GM21515 (cell line): Measurements from ENCODE around the gene FUOM.

Source experiments
- ATAC-seq: cut with Tn5 transposase; IDR thresholded peaks from one replicate; pipeline ENCODE4 v1.9.1; 2021; ENCODE audit not compliant: unreplicated experiment

The FUOM gene

DNA sequence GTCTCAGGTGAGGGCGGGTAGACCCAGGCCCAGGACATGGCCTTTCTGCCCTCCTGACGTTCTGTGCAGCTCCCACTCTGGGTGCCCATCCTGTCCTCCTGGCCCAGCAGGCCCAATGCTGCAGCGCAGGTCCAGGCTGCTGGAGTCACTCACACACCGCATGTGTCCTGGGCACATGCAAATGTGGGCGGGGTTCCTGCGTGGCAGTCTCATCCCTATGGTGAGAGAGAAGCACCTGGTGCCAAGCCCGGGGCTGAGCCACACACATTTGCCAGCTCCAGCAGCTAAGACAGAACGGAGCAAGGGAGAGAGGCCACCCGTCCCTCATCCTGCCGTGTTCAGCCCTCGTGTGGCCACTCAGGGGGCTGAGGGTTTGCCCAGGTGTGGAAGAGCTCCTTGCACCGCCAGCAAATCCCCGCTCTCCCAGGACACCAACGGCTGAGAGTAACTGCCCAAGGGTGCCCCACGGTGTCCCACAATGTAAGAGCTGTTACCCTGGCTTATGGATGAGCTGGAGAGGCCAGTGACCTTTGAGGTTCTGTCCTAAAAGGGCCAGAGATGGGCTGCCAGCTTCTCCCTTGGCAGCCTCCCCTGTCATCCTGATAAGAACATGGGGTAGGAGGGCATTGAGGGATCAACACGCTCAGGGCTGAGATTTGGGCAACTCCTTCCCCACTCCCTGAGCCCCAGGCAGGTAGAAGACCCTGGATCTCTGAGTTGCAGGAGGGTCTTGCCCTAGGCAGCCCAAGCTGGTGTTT is 4.4 kb downstream of the FUOM start:
- no peak for ATAC-seq

DNA sequence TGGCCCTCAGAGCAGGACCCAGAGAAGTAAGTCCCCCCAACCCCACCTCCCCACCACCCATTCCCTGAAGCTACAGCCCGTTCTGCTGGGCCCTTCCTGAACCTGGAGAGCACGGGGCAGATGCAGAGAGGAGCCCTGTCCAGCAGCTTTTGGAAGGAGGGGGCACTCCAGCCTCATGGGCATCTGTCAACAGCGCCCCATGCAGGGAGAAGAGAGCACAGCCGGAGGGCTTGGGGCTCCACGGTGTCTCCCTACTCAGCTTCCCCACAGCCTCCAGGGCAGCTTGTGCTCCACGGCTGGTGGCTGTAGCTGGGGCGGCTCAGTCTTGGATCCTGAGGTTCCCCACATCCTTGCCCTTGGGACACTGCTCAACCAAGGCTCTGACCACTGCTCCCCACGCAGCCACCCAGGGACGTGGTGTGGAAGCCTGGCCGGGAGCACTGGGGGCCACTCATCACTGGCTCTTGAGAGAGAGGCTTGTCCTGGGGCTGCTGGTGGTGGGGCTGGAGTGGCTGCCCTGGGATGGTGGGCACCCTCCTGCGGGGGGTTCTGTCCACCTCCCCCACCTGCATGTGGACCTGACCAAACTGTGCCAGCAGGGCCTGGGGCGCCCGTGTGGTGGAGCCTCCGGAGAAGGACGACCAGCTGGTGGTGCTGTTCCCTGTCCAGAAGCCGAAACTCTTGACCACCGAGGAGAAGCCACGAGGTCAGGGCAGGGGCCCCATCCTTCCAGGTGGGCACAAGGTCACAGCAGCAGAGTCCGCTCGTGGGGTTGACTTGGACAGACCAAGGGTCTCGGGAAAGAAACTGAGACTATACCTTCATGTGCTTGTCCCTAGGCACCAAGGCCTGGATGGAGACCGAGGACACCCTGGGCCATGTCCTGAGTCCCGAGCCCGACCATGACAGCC is 6.2 kb downstream of the FUOM start:
- no peak for ATAC-seq

DNA sequence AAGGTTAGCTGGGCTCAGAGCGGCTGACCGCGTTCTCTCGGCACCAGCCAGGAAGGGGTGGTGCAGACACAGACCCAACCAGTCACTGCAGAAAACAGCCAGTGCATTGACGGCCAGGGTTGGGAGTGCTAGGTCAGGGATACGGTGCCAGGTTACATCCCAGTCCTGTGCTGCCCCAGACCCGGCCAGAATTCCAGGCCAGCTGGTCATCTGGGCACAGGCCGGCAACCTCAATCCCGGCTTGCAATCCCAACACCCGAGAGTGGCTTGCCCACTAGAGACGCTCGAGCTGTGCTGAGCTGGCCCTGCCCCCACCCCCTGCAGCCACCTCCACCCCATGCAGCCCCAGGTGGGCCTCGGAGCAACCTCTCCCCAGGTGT is 6.9 kb downstream of the FUOM start:
- no peak for ATAC-seq

DNA sequence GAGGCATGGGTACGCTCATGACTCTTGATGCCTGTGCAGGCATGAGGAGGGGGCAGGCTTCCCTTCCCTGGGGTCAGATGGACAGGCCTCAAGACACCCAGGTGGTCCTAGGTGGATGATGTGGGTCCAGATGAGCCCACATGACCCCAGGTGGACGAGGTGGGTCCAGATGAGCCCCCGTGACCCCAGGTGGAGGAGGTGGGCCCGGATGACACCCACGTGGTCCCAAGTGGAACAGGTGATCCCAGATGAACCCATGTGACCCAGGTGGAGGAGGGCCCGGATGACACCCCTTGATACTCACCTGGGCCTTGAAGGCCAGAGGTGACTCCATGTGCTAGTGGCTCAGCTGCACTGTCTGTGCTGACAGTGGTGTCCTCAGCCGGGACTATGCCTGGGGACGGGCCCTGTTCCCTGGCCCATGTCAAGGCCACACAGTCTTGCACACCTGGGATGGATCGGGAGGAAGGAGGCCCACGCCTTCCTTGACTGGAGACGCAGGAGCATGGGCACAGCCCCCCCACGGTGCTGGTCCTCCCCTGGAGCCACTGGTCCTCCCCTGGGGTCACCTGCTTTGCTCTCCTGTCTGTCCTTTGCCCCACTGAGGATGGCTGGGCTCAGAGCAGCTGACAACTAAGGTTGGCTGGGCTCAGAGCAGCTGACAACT is 7.4 kb downstream of the FUOM start:
- no peak for ATAC-seq

DNA sequence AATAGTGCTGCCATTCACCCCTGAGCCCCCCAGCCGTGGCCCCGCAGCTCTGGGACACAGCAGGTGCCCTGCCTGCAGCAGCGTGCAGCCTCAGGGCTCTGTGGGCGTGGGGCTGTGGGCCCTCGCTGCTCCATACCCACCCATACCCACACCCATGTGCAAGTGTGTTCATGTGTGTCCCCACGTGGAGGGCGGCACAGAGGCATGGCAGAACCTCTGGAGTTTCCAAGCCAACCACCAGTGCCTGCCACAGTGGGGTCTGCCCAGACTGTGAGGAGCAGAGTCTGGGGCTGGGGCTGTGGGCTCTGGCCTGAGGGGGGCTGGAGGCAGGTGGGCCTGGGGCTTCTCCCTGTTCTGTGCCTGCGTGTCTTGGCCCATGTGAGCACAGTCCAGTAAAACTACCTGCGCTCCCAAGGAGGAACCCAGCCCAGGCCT is 8.2 kb downstream of the FUOM start:
- no peak for ATAC-seq

DNA sequence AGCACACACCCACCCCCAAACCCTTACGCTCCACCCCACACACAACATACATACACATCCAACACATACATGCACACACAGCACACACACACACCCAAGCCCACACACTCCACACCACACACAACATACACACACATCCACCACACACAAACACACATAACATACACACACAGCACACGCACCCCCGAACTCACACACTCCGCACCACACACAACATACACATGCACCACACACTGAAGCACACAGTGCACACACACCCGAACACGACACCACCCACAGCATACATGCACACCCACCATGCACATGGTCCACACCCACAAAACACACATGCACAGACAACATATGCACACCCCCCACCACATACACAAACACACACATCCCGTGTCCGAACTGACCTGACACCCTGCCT is 8.7 kb downstream of the FUOM start:
- ATAC-seq = no peak

DNA sequence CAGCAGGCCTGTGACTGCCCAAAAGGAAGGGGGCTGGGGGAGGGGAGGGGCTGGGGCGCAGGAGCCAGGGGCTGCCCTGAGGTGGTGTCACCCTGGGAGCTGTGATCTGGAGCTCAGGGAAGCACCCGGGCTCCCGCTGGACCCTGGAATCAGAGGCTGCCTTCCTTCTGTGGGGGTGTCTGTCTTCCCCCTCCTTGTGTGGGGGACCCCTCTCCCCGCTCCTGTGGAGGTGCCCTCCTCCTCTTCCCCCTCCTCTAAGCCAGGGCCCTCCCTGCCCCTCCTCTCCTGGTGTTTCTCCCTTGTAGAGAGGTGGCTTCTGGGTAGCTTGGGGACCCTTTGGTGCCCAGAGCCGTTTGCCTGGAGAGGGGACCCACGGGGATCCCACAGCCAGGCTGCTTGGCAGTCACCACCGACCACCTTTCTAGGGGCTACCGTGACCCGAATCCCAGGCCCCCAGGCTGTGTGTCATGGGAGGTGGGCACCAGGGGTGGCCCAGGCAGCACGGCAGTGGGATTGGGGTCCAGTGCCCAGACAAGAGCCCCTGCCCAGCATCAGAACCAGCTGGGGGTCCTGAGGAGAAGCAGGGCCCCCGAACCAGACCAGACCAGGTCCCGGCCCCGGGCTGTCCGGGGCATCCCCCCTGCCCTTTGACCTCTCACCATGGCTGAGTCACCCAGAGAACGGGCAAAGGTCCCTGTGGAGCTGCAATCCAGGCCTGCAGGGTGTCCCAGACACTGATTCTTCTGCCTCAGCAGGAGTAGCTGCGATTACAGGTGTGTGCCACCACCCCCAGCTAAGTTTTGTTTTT is 9.9 kb downstream of the FUOM start:
- no peak for ATAC-seq

DNA sequence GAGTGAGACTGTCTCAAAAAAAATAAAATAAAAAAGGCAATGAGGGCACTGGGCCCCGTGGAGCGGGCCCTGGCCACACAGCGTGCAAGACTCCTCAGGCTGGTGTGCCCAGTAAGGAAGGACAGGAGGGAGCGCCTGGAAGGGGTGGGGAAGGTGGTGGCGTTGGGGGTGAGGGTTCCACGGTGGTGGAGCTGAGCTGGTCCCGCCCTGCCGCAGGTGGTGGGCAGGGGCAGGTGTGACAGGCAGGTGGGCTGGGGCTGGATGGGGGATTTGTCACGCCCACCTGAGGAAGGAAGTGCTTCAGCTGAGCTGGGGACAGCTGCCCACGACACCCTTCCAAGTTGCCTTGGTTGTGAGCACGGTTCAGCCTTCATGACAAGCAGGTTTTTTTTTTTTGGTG is 11.4 kb downstream of the FUOM start:
- no peak for ATAC-seq

DNA sequence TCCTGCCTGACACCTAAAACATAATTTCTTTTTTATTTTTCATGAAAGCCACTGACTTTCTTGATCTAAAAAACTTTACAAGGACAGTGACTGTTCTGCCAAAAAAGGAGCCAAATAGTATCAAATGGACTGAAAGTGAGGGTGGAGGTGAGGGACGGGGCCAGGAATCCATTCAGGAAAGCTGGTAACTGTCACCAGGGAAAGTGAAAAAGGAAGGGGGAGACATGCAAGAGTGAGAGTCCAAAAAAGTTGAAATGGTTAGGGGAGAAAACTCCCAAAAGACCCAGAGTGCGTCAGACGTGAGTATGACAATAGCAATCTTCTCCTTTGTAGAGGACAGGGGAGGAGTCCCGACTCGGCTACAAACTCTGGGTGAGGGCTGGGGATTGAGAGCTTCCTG is 13.6 kb downstream of the FUOM start:
- ATAC-seq = no peak

DNA sequence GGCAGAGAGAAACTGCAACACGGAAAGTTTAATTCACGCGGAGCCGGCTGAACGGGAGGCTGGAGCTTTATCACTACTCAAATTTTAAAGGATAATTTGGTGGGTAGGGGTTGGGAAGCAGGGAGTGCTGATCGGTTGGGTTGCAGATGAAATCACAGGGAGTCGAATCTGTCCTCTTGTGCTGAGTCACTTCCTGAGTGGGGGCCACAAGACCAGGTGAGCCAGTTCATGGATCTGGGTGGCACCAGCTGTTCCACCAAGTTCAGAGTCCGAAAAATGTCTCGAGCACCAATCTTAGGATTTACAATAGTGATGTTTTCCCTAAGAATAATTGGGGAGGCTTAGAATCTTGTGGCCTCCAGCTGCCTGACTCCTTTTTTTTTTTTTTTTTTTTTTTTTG is 14.3 kb downstream of the FUOM start:
- no peak for ATAC-seq

DNA sequence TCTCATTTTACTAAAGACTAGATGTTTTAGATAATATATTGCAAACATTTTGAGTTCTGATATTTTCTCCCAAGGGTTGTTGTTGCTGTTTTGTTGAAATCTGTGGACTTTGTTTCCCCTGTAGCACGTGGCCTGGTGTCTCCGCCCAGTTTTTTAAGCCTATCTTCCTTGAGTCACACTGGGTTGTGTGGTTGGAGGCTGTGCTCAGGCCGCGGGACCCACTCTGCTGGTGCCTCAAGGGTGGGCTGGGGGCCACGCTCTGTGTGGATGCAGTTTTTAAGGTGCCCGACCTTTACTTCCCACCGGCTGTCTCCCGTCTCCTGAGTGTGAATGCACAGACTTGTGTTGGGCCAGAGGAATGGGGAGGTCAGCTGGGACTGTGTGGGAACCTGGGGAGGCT is 14.9 kb downstream of the FUOM start:
- no peak for ATAC-seq

DNA sequence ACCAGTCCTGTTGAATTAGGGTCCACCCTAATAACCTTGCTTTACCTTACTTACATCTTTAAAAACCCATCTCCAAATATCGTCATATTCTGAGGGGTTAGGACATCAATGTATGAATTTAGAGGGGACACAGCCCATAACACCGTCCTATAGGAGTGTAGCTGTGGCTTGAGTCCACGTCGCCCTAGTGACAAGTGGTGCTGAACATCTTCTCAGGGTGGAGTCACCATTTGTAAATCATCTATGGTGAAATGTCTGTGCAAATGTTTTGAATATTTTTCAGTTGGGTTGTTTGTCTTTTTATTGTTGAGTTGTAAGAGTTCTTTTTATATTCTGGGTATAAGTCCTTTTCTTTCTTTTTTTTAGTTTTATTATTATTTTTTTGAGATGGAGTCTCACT is 15.8 kb downstream of the FUOM start:
- no peak for ATAC-seq

DNA sequence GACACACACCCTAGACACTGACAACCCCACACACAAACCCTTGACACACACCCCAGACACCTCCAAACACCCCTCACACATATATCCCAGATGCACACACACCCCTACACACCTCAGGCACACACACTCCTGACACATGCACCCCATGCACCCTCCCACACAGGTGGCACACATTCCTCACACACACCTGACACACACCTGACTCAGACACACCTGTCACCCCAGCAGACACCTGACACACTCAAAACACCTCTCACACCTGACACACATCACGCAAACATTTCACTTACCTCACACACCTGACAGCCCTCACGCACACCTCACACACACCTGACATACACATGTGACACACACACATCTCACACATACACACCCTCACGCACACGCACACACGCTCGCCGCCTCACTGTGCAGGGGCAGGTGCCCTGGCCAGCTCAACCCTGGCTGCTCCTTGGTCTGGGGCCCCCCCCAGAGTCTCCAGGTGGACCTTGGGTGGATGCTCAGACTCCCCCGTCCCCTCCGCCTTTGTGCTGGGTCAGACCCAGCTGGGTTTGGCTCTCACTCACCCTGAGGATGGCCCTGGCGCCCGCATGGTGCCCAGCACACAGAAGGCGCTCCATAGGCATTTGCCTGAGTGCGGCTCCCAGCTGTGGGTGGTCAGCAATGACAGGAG is 18.0 kb downstream of the FUOM start:
- no peak for ATAC-seq

DNA sequence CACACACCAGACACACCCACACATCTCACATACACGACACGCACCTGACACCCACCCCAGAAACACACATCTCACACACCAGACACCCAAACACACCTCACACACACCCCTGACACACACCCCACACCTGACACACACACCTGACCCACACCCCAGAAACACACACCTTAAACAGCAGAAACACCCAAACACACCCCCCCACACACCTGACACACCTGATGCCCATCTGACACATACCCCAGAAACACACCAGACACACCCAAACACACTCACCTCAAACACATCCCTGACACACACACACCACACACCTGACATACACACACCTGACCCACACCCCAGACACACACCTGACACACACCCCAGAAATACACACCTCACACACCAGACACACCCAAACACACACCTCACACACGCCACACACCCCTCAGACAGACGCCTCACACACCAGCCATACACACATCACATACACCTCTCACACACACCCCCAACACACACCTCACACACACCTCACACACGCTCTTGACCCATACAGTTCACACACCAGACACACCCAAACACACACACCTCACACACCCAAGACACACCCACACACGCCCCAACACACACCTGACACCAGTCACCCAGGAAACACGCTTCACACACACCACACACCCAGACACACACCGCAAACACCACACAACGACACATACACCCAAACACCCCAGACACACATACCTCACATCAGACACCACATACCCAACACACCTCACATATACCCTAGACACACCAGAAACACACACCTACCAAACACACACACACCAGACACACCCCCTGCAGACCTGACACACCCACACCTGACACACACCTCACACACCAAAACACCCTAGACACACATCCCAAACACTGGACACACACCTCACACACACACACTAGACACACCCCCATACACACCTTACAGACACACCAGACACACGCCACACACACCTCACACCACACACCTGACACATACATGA is 19.4 kb downstream of the FUOM start:
- ATAC-seq = no peak

DNA sequence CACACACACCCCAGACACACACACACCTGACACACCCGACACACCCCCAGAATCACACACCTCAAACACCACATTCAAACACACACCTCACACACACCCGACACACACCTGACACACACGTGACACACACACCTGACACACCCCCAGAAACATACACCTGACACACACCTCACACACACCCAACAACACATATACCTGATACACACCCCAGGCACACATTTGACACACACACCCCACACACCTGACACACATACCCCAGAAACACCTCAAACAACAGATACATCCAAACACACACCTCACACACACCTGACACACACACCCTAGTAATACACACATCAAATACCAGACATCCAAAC is 20.5 kb downstream of the FUOM start:
- no peak for ATAC-seq

DNA sequence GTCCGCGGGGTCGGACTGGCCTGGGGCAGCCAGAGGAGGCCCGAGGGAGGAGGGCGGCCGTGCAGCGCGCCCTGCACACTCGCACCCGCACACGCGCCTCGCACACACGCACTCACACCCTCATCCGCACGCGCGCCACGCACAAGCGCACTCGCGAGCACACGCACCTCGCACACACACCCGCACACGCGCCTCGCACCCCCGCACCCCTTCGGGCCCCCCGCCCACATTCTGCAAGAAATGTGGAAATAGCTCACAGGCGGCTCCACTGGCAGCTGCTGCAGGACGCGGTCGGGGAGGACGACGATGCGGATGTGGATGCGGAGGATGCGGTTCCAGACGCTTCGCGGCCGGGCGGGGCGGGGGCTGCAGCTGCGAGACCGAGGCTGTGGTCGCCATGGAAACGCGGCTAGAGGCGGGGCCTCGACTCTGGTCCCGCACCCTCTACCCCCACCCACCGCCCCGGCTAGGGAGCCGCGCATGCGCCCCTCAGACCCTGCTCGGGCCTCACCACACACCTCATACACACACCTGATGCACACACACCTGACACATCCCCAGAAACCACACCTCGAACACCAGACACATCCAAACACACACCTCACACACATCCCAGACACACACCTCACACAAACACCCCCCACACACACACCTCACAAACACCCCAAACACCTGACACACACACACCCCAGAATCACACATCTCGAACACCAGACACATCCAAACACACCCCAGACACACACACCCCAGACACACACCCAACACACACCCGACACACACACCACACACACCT is 21.0 kb downstream of the FUOM start, which contains the start of gene CALY:
Gene CALY (minus strand): TSS at position 320 of the 793 bp plus-strand sequence. CDS start 7,907 bp downstream, outside the sequence.
- ATAC-seq = no peak

DNA sequence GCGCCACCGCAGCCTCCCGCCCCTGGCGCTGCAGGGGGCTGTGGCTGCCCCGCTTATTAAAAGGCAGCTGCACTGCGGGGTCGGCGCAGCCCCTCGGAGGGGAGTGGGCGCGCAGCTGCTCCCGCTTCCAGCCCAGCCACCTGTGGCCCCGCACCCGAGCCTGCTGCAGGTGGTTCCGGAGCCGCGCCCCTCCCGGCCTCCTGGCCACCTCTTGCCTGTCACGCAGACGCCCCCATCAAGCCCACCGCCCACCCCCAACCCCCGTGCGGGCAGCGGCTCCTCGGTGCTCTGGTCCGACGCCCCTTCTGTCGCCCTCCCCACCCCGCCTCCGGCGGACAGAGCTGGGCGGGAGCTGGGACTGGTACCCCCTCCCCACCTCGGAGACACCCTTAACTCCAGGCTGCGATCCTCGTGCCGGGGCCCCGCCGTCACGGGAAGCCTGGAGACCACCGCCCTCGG is 21.7 kb downstream of the FUOM start:
- ATAC-seq = no peak
